Body of pancreas (tissue), 4 donors: ENCODE measurements around the gene EEF1G.

Experiments
- POLR2A ChIP-seq, 3 donors: fragments of 450-650 bp; IDR thresholded peaks; one replicate each; pipeline ENCODE4 v1.6.1; 2016; ENCODE audit warnings: antibody characterized with exemption in 3 of 3, mild to moderate bottlenecking in 2 of 3
- TF ChIP-seq, protein P1 (sequence below), 7 experiments: fragments of 450-650 bp in 4 of 7; fragments of 200-600 bp in 3 of 7; sonication (generic) in 3 of 7; IDR thresholded peaks; one replicate each; pipeline ENCODE4 v1.5.1; 2016 to 2019; ENCODE audit warnings: antibody characterized with exemption in 7 of 7

DNA sequence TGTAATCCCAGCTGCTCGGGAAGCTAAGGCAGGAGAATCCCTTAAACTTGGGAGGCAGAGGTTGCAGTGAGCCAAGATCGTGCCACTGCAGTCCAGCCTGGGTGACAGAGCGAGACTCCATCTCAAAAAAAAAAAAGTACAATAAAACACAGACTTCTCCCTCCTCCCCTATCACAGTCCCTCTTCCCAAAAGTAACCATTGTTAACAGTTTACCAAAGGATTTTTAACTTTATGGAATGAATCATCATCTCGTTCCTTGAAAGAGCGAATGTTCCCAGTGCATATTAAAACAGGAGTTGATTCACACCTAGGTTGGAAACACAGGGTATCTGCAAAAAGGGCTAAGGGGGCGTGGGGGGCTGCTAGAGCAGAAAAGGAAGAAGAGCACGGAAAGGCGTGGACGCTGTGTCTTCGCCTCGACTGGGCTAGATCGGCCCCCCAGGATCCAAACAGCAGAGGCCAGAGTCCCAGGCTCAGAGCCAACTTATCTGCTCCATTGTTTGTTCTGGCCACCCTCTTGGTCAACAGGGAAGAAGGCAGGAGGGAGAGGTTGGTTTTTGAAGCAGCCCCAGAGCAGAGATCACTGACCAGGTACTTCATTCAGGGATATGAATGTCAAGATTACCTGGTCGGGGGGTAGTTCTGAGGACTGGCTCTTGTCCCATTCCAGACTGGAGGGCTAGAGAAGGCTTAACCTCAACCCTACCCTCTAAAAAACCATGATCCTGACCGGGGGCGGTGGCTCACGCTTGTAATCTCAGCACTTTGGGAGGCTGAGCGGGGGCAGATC is 25.0 kb downstream of the EEF1G start:
- TF ChIP-seq, protein P1, sequence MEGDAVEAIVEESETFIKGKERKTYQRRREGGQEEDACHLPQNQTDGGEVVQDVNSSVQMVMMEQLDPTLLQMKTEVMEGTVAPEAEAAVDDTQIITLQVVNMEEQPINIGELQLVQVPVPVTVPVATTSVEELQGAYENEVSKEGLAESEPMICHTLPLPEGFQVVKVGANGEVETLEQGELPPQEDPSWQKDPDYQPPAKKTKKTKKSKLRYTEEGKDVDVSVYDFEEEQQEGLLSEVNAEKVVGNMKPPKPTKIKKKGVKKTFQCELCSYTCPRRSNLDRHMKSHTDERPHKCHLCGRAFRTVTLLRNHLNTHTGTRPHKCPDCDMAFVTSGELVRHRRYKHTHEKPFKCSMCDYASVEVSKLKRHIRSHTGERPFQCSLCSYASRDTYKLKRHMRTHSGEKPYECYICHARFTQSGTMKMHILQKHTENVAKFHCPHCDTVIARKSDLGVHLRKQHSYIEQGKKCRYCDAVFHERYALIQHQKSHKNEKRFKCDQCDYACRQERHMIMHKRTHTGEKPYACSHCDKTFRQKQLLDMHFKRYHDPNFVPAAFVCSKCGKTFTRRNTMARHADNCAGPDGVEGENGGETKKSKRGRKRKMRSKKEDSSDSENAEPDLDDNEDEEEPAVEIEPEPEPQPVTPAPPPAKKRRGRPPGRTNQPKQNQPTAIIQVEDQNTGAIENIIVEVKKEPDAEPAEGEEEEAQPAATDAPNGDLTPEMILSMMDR (IDR thresholded peaks at IDR 0.05) = no peak
- no peak for TF ChIP-seq POLR2A (IDR thresholded peaks at IDR 0.05)
